ENCODE data around the gene CTDSPL.

The CTDSPL gene

GRCh38 chr3:37887824-37888223 is 26.1 kb downstream of the CTDSPL start:
- Histone ChIP-seq H3K27me3 (ENCODE audit: control insufficient read depth in 1 of 2, insufficient read depth in 2 of 2, low read length in 2 of 2) (no peaks in the 10 kb centered on the region), H3K4me3 (ENCODE audit: low read depth in 1 of 2, low read length in 2 of 2) (no peak overlapping the region), H3K9ac (ENCODE audit: low read depth in 1 of 2, low read length in 2 of 2) (no peak overlapping the region), H3K4me1 (ENCODE audit: control insufficient read depth in 1 of 2, insufficient read depth in 2 of 2, low read length in 2 of 2) (peaks cover 9 to 17% of the 10 kb centered on the region in 2 donors), H3K9me3 (ENCODE audit: control insufficient read depth in 1 of 2, low read length in 2 of 2) (no peaks in the 10 kb centered on the region), H3K27ac (ENCODE audit: low read depth, low read length) (no peak overlapping the region), H3K36me3 (ENCODE audit: control insufficient read depth in 1 of 2, insufficient read depth in 2 of 2, low read length in 2 of 2) (no peaks in the 10 kb centered on the region)

DNA sequence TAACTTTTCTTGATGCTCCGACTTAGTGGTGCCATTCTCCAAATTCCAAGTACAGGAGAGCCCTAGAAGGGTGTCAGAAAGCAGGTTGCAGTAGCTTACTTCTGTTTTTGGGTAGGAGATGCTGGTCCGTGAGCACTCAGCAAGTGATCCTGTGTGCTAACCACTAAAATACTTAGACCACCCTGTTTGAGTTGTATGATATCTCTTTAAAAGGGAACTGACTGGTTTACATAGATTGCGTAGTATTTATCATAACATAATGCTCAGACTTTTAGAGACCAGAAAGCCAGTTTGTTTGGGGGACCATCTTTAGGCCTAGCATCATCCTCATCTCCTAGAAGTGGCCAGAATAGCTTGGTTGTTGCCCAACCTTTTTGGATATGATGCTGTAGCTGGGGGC is 26.7 kb downstream of the CTDSPL start:
- no peak overlapping the region for H3K4me3 ChIP-seq (ENCODE audit: low read depth in 1 of 2, low read length in 2 of 2)
- peaks cover 15 to 23% of the 10 kb centered on the region in 2 donors for H3K4me1 ChIP-seq (ENCODE audit: control insufficient read depth in 1 of 2, insufficient read depth in 2 of 2, low read length in 2 of 2)
- H3K9me3 ChIP-seq (ENCODE audit: control insufficient read depth in 1 of 2, low read length in 2 of 2) = no peaks in the 10 kb centered on the region
- no peak overlapping the region for H3K27ac ChIP-seq (ENCODE audit: low read depth, low read length)
- H3K27me3 ChIP-seq (ENCODE audit: control insufficient read depth in 1 of 2, insufficient read depth in 2 of 2, low read length in 2 of 2) = no peaks in the 10 kb centered on the region
- no peak overlapping the region for H3K9ac ChIP-seq (ENCODE audit: low read depth in 1 of 2, low read length in 2 of 2)
- H3K36me3 ChIP-seq (ENCODE audit: control insufficient read depth in 1 of 2, insufficient read depth in 2 of 2, low read length in 2 of 2) = no peaks in the 10 kb centered on the region

DNA sequence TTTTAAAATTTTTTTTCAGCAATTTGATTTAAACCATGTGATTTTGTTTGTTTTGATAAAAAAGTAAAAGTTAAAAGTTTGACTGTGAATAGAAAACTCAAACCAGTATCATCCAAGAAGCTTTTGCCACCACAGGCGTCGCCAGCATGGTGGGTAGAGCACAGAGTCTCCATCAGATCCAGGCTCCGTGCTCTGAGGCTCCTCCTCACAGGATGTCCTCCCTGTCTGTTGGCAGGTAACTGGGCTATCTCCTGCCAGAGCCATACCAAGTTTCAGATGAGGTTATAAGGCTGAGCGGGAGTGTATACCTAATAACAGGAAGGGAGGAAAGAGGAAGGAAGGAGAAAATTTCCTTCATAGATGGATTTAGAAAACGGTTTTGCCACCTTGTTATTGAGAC is 28.8 kb downstream of the CTDSPL start:
- no peak overlapping the region for H3K4me3 ChIP-seq (ENCODE audit: low read depth in 1 of 2, low read length in 2 of 2)
- no peaks in the 10 kb centered on the region for H3K27me3 ChIP-seq (ENCODE audit: control insufficient read depth in 1 of 2, insufficient read depth in 2 of 2, low read length in 2 of 2)
- H3K9me3 ChIP-seq (ENCODE audit: control insufficient read depth in 1 of 2, low read length in 2 of 2) = no peaks in the 10 kb centered on the region
- H3K9ac ChIP-seq (ENCODE audit: low read depth in 1 of 2, low read length in 2 of 2) = no peak overlapping the region
- H3K36me3 ChIP-seq (ENCODE audit: control insufficient read depth in 1 of 2, insufficient read depth in 2 of 2, low read length in 2 of 2) = no peaks in the 10 kb centered on the region
- H3K4me1 ChIP-seq (ENCODE audit: control insufficient read depth in 1 of 2, insufficient read depth in 2 of 2, low read length in 2 of 2) = peaks cover 16 to 20% of the 10 kb centered on the region in 2 donors
- no peak overlapping the region for H3K27ac ChIP-seq (ENCODE audit: low read depth, low read length)

GRCh38 chr3:37891227-37891626 is 29.5 kb downstream of the CTDSPL start:
- H3K9me3 ChIP-seq (ENCODE audit: control insufficient read depth in 1 of 2, low read length in 2 of 2) = no peaks in the 10 kb centered on the region
- H3K4me1 ChIP-seq (ENCODE audit: control insufficient read depth in 1 of 2, insufficient read depth in 2 of 2, low read length in 2 of 2) = peaks cover 16 to 20% of the 10 kb centered on the region in 2 donors
- H3K4me3 ChIP-seq (ENCODE audit: low read depth in 1 of 2, low read length in 2 of 2) = no peak overlapping the region
- H3K27me3 ChIP-seq (ENCODE audit: control insufficient read depth in 1 of 2, insufficient read depth in 2 of 2, low read length in 2 of 2) = no peaks in the 10 kb centered on the region
- no peak overlapping the region for H3K9ac ChIP-seq (ENCODE audit: low read depth in 1 of 2, low read length in 2 of 2)
- no peaks in the 10 kb centered on the region for H3K36me3 ChIP-seq (ENCODE audit: control insufficient read depth in 1 of 2, insufficient read depth in 2 of 2, low read length in 2 of 2)
- H3K27ac ChIP-seq (ENCODE audit: low read depth, low read length) = no peak overlapping the region

DNA sequence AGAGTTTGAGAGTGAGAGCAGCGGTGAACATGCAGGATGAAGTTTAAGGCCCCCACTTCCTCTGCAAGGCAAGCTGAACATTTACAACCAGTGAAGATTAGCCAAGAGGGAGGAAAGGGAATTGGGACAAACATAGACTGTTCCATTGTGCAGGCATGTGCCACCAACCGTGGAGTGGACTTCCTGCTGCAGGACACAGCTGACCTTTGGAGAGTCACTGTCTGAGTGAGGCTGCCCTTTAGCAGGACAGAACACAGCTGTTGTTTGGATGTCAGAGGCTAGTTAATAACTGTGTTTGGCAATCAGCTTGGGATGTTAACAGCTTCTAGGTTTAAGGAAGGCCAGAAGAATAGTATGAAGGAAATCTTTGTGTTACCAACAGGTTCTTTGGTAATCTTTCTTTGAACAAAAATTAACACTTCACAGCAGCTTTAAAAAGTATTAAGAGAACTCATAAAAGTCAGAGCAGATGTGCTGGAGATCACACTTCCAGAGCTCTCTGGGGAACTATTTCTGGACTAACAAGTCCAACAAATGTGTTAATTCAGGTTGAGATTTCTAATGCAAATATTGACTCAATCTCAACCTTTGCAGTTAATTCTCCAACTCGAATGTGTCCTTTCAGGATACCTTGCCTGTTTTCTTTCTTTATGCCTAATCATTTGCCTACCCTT is 31.4 kb downstream of the CTDSPL start:
- H3K27ac ChIP-seq (ENCODE audit: low read depth, low read length) = no peak overlapping the region
- H3K9me3 ChIP-seq (ENCODE audit: control insufficient read depth in 1 of 2, low read length in 2 of 2) = no peaks in the 10 kb centered on the region
- no peaks in the 10 kb centered on the region for H3K27me3 ChIP-seq (ENCODE audit: control insufficient read depth in 1 of 2, insufficient read depth in 2 of 2, low read length in 2 of 2)
- no peak overlapping the region for H3K9ac ChIP-seq (ENCODE audit: low read depth in 1 of 2, low read length in 2 of 2)
- H3K36me3 ChIP-seq (ENCODE audit: control insufficient read depth in 1 of 2, insufficient read depth in 2 of 2, low read length in 2 of 2) = no peaks in the 10 kb centered on the region
- H3K4me1 ChIP-seq (ENCODE audit: control insufficient read depth in 1 of 2, insufficient read depth in 2 of 2, low read length in 2 of 2) = peaks cover 16 to 18% of the 10 kb centered on the region in 2 donors
- no peak overlapping the region for H3K4me3 ChIP-seq (ENCODE audit: low read depth in 1 of 2, low read length in 2 of 2)

GRCh38 chr3:37896827-37897226 is 35.1 kb downstream of the CTDSPL start:
- peaks cover 8 to 14% of the 10 kb centered on the region in 2 donors for H3K4me1 ChIP-seq (ENCODE audit: control insufficient read depth in 1 of 2, insufficient read depth in 2 of 2, low read length in 2 of 2)
- no peaks in the 10 kb centered on the region for H3K9me3 ChIP-seq (ENCODE audit: control insufficient read depth in 1 of 2, low read length in 2 of 2)
- H3K27me3 ChIP-seq (ENCODE audit: control insufficient read depth in 1 of 2, insufficient read depth in 2 of 2, low read length in 2 of 2) = no peaks in the 10 kb centered on the region
- no peak overlapping the region for H3K9ac ChIP-seq (ENCODE audit: low read depth in 1 of 2, low read length in 2 of 2)
- H3K27ac ChIP-seq (ENCODE audit: low read depth, low read length) = no peak overlapping the region
- H3K4me3 ChIP-seq (ENCODE audit: low read depth in 1 of 2, low read length in 2 of 2) = no peak overlapping the region
- no peaks in the 10 kb centered on the region for H3K36me3 ChIP-seq (ENCODE audit: control insufficient read depth in 1 of 2, insufficient read depth in 2 of 2, low read length in 2 of 2)

GRCh38 chr3:37897763-37898162 is 36.1 kb downstream of the CTDSPL start:
- Histone ChIP-seq H3K4me3 (ENCODE audit: low read depth in 1 of 2, low read length in 2 of 2) (no peak overlapping the region), H3K4me1 (ENCODE audit: control insufficient read depth in 1 of 2, insufficient read depth in 2 of 2, low read length in 2 of 2) (peaks cover 8% of the 10 kb centered on the region in 2 donors), H3K27me3 (ENCODE audit: control insufficient read depth in 1 of 2, insufficient read depth in 2 of 2, low read length in 2 of 2) (no peaks in the 10 kb centered on the region), H3K9ac (ENCODE audit: low read depth in 1 of 2, low read length in 2 of 2) (no peak overlapping the region), H3K27ac (ENCODE audit: low read depth, low read length) (no peak overlapping the region), H3K36me3 (ENCODE audit: control insufficient read depth in 1 of 2, insufficient read depth in 2 of 2, low read length in 2 of 2) (no peaks in the 10 kb centered on the region), H3K9me3 (ENCODE audit: control insufficient read depth in 1 of 2, low read length in 2 of 2) (no peaks in the 10 kb centered on the region)

GRCh38 chr3:37898424-37898823 is 36.7 kb downstream of the CTDSPL start:
- Histone ChIP-seq H3K4me3 (ENCODE audit: low read depth in 1 of 2, low read length in 2 of 2) (no peak overlapping the region), H3K4me1 (ENCODE audit: control insufficient read depth in 1 of 2, insufficient read depth in 2 of 2, low read length in 2 of 2) (peaks cover 2 to 5% of the 10 kb centered on the region in 2 donors), H3K27me3 (ENCODE audit: control insufficient read depth in 1 of 2, insufficient read depth in 2 of 2, low read length in 2 of 2) (no peaks in the 10 kb centered on the region), H3K27ac (ENCODE audit: low read depth, low read length) (no peak overlapping the region), H3K9me3 (ENCODE audit: control insufficient read depth in 1 of 2, low read length in 2 of 2) (no peaks in the 10 kb centered on the region), H3K36me3 (ENCODE audit: control insufficient read depth in 1 of 2, insufficient read depth in 2 of 2, low read length in 2 of 2) (no peaks in the 10 kb centered on the region), H3K9ac (ENCODE audit: low read depth in 1 of 2, low read length in 2 of 2) (no peak overlapping the region)

DNA sequence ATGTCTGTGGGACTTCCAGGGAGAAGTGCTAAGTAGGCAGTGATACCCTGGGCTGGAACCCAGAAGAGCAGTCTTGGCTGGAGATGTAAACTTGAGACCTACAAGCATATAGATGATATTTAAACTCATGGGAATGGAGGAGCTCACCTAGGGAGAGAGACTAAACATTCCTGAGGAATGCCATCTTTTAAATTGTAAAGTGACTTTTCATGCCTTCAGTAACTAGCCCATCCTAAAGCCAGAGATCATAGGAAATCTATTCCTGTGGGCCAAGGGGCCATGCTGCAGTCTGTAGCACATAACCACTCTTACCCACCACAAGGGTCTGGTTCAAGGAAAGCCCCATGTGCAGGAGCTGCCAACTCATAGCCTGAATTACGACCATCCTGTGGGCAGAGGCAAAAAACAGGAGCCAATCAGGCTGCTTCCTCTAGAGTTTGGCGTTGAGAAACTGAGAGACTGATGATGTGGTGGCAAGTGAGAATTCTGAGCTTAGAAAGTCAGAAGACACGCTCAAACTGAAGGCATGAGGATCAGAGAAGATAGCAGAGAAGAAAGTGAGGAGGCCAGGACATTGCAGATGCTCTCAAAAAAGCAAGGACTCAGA is 37.5 kb downstream of the CTDSPL start:
- H3K27ac ChIP-seq (ENCODE audit: low read depth, low read length) = no peak overlapping the region
- H3K9ac ChIP-seq (ENCODE audit: low read depth in 1 of 2, low read length in 2 of 2) = no peak overlapping the region
- H3K27me3 ChIP-seq (ENCODE audit: control insufficient read depth in 1 of 2, insufficient read depth in 2 of 2, low read length in 2 of 2) = no peaks in the 10 kb centered on the region
- peaks cover 0 to 8% of the 10 kb centered on the region in 2 donors for H3K4me1 ChIP-seq (ENCODE audit: control insufficient read depth in 1 of 2, insufficient read depth in 2 of 2, low read length in 2 of 2)
- no peak overlapping the region for H3K4me3 ChIP-seq (ENCODE audit: low read depth in 1 of 2, low read length in 2 of 2)
- H3K9me3 ChIP-seq (ENCODE audit: control insufficient read depth in 1 of 2, low read length in 2 of 2) = no peaks in the 10 kb centered on the region
- H3K36me3 ChIP-seq (ENCODE audit: control insufficient read depth in 1 of 2, insufficient read depth in 2 of 2, low read length in 2 of 2) = no peaks in the 10 kb centered on the region

DNA sequence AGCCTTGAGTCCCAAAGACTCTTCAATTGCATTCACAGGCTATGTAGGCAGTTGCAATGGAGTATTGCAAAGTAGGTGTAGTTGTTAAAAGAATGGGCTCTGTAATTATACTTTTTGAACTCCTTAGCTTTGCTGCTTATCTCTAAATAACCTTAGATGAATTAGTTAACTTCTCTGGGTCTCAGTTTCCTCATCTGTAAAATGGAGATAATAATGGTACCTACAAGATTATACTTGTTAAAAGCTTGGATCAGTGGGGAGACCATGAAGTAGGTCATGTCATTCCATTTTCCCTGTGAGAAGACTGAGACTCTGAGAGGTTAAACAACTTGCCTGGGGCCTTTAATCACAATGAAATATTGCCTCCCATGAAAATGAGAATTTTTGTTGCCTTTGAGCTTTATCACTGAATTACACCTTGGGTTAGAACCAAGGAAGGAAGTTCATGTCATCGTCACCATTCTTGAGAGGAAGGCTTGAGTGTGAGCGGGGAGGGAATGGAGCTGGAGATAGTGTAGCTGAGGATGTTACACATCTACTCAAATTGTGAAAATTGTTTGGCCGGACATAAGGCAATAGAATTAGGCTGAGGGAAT is 38.1 kb downstream of the CTDSPL start:
- Histone ChIP-seq H3K9ac (ENCODE audit: low read depth in 1 of 2, low read length in 2 of 2) (no peak overlapping the region), H3K4me3 (ENCODE audit: low read depth in 1 of 2, low read length in 2 of 2) (no peak overlapping the region), H3K9me3 (ENCODE audit: control insufficient read depth in 1 of 2, low read length in 2 of 2) (no peaks in the 10 kb centered on the region), H3K36me3 (ENCODE audit: control insufficient read depth in 1 of 2, insufficient read depth in 2 of 2, low read length in 2 of 2) (no peaks in the 10 kb centered on the region), H3K27ac (ENCODE audit: low read depth, low read length) (no peak overlapping the region), H3K4me1 (ENCODE audit: control insufficient read depth in 1 of 2, insufficient read depth in 2 of 2, low read length in 2 of 2) (peaks cover 0 to 8% of the 10 kb centered on the region in 2 donors), H3K27me3 (ENCODE audit: control insufficient read depth in 1 of 2, insufficient read depth in 2 of 2, low read length in 2 of 2) (no peaks in the 10 kb centered on the region)
